Measurements from ENCODE around the gene CYP26A1. TPM values are rescaled to one million over a fixed set of nuclear protein-coding genes. Genes with fewer than 3 reads are reported as not detected.
A peak's percentile ranks its signal among the peaks of the same experiment; 100 is the strongest.

CYP26A1 gene
- total RNA-seq, 1 experiment from 2014 or later, result not detected

DNA sequence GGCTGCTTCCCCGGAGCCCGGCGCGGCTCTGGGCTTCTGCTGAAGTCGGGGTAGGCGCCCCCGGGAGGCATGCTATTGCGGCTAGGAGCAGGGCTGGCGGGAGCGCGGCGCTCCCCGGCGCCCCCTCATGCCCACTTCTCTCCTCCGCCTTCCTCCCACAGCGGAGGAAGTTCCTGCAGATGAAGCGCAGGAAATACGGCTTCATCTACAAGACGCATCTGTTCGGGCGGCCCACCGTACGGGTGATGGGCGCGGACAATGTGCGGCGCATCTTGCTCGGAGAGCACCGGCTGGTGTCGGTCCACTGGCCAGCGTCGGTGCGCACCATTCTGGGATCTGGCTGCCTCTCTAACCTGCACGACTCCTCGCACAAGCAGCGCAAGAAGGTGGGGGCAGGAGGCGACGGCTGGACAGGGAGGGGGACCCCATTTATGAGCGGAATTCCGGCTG, 479 bp downstream of the CYP26A1 start:
- in situ Hi-C loops (cut with HindIII; ENCODE audit: low pct_unique_long_range_greater_than_20kb, low sequenced_read_pairs), result no loop called here

DNA sequence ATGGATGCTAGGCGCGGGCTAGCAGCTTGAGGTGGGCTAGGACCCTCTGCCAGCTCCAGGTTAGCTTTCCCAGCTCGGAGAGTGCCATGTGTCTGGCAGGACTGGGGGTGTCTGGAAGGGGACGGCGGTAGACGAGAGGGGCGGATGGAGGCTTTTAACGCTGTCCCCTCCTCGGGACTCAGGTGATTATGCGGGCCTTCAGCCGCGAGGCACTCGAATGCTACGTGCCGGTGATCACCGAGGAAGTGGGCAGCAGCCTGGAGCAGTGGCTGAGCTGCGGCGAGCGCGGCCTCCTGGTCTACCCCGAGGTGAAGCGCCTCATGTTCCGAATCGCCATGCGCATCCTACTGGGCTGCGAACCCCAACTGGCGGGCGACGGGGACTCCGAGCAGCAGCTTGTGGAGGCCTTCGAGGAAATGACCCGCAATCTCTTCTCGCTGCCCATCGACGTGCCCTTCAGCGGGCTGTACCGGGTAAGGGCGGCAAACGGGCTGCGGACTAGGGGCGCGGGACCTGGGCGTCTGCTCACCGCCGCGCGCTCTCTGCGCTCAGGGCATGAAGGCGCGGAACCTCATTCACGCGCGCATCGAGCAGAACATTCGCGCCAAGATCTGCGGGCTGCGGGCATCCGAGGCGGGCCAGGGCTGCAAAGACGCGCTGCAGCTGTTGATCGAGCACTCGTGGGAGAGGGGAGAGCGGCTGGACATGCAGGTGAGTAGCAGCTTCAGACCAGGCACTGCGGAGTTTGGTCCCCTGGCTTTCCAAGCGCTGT, 1.1 kb downstream of the CYP26A1 start:
- in situ Hi-C loops (cut with HindIII; ENCODE audit: low pct_unique_long_range_greater_than_20kb, low sequenced_read_pairs), result no loop called here
- DNase-seq (ENCODE audit: low read depth, low spot score), result no peak

More for the DNA sequence above, 479 bp downstream of the CYP26A1 start:
- DNase-seq (ENCODE audit: low read depth, low spot score), result no peak

DNA sequence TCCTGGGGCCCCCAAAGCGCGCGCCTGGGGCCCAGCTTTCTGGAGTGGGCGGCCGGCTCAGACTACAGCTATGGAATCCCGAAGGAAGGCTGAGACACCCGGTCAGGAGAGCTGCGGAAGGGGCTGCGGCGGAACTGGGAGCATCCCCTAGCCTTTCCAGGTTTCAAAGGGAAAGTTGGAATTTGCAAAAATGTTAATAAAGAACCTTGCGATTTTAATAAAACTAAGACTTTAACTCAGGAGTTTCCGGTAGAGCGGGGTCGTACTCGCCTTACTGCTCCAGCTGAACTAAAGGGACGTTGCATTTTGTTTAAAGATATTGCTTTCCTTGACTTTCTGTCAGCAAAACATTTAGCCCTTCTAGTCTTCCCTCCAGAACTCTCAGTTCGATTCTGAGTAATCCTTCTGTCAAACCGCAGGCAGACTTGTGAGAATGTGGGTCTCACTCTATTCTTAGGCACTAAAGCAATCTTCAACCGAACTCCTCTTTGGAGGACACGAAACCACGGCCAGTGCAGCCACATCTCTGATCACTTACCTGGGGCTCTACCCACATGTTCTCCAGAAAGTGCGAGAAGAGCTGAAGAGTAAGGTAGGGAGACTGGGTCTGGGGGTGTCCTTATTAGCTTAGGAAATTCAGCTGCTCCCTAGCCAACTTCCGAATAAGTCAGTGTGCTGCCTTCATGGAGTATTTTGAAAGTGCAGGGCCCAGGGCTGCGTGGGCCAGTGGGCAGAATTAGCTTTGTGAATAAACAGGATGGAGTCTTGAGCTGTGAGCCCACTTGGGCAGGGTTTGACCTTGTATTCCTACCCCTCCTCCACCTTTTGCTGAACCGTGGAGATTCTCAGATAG, 1.9 kb downstream of the CYP26A1 start:
- DNase-seq (ENCODE audit: low read depth, low spot score), result no peak
- in situ Hi-C loops (cut with HindIII; ENCODE audit: low pct_unique_long_range_greater_than_20kb, low sequenced_read_pairs), result no loop called here

DNA sequence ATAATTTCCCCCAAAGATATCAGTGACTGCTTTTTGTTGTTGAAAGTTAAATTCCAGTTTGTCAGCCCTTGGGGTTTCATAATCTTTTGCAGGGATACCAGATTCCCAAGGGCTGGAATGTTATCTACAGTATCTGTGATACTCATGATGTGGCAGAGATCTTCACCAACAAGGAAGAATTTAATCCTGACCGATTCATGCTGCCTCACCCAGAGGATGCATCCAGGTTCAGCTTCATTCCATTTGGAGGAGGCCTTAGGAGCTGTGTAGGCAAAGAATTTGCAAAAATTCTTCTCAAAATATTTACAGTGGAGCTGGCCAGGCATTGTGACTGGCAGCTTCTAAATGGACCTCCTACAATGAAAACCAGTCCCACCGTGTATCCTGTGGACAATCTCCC, 3.2 kb downstream of the CYP26A1 start:
- in situ Hi-C loops (cut with HindIII; ENCODE audit: low pct_unique_long_range_greater_than_20kb, low sequenced_read_pairs), result no loop called here
- no peak for DNase-seq (ENCODE audit: low read depth, low spot score)

DNA sequence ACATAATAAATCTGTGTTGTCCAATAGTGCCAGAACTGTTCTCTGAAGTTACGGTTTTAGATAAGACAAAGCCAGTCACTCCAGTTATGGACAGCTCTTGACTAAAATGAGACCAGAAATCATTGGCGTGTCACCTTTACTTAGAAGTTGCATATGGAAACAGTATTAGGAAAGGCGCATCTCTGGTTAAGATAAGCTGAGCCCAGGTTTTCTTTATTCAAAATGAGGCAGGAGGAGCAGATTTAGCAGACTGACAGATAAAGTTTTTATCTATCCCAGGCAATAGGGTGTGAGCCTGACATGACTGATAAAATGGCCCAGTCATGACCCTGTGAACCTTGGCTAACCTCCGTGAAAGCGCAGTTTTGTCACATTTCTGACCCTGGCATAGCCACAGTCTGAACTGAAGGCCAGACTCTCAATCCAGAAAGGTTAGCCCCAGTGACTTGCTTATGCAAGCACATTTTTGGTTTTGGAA, 4.2 kb downstream of the CYP26A1 start:
- in situ Hi-C loops (cut with HindIII; ENCODE audit: low pct_unique_long_range_greater_than_20kb, low sequenced_read_pairs), result no loop called here
- DNase-seq (ENCODE audit: low read depth, low spot score), result no peak

DNA sequence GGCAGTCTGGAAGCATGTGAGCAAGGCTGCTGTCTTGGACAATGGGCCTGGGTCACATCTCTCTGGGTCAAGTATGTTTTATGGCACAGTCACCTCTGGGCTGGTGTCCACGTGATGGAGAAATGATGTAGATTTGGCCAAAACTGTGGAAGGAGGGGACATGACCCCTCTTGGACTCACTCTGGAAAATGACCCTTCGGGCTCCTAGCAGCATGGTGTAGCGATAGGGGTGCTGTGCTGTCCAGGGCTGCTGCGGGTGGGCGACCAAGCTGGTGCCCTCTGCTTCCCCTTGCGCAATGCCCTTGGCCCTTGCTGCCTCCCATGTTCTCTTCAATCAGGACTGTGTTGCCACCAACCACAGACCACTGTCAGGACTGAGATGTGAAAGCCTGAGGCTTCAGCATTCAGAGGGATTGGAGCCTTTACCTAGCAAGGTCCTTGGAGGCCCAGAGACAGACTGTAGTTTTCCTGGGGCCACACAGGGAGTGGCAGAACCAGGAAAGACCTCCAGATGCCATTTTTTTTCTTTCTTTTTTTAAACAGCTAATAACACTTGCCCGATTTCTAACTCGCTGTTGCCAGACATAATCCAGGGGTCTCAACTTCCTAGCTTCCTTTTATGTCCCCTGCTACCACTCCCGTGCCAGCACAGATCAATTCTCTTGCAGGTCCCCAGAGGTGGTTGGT, 6.1 kb downstream of the CYP26A1 start:
- peak; percentile 12 for DNase-seq (ENCODE audit: low read depth, low spot score)
- in situ Hi-C loops (cut with HindIII; ENCODE audit: low pct_unique_long_range_greater_than_20kb, low sequenced_read_pairs), result no loop called here

DNA sequence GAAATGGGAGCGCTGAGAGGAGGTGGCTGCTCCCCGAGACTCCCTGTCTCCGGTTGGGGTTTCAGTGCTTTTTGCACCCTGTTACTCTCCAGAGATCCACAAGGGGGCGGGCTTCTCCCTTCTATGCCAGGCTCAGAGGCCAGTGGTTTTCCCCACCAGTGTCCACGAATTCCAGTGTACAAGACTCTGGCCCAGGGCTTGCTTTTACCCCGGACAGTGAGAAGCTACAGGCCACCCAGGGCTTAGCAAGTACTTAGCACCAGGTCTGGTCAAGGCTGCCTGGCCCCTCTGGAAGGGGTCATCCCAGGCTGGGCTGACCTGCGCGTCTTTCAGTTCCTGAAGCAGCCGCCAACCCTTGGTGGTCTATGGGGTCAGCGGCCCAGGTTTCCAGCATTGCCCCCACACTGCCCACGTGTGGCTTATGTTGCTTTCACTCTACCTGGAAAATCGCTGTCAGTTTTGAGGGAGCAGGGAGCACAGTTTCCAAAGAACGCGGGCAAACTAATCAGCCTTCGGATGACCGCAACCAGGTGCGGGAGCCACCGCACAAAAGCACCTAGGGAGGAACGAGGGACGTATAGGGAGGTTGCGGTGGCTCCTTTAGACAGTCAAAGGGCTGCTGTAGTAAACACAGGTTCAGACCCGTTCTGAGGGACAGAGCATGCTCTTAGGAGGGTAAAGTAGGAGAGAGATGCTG, 6.8 kb downstream of the CYP26A1 start:
- in situ Hi-C loops (cut with HindIII; ENCODE audit: low pct_unique_long_range_greater_than_20kb, low sequenced_read_pairs), result no loop called here
- DNase-seq (ENCODE audit: low read depth, low spot score), result peak; percentile 44

DNA sequence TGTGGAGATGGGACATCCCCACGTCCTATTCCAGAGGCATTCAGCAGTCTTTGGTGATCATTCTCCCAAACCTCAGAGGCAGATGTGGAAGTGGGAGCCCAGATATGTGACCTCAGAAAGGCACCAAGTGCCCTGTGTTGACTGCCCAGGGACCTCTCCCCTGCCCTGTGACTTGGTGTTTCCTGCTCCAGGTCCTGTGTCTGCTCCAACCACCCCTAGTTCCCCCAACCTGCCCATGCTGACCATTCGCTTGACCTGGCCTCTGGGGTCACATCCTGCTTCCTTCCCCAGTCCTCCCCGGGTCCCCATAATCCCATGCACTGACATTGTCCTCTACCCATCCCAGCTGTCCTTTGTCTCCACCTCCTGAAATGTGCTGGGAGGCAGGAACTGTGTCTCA, 7.6 kb downstream of the CYP26A1 start:
- in situ Hi-C loops (cut with HindIII; ENCODE audit: low pct_unique_long_range_greater_than_20kb, low sequenced_read_pairs), result no loop called here
- DNase-seq (ENCODE audit: low read depth, low spot score), result no peak

DNA sequence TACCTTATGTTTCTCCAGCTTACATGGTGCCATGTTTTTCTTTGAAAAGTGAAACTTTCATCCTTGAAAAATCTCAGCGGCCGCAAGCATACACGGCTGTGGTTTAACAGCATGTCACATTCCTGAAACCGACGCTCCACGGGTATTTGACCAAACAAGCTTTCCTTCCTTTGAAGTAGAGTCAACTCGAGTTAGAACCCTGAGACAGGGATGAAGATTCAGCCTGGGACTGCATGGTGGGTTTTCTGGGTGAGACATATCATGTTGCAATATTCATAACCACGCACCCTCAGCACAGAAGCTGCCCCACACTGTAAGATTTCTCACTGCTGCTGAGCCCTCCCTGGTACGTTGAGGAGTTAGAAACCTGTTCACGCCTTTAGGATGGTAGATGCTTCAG, 8.1 kb downstream of the CYP26A1 start:
- in situ Hi-C loops (cut with HindIII; ENCODE audit: low pct_unique_long_range_greater_than_20kb, low sequenced_read_pairs), result no loop called here
- DNase-seq (ENCODE audit: low read depth, low spot score), result no peak

DNA sequence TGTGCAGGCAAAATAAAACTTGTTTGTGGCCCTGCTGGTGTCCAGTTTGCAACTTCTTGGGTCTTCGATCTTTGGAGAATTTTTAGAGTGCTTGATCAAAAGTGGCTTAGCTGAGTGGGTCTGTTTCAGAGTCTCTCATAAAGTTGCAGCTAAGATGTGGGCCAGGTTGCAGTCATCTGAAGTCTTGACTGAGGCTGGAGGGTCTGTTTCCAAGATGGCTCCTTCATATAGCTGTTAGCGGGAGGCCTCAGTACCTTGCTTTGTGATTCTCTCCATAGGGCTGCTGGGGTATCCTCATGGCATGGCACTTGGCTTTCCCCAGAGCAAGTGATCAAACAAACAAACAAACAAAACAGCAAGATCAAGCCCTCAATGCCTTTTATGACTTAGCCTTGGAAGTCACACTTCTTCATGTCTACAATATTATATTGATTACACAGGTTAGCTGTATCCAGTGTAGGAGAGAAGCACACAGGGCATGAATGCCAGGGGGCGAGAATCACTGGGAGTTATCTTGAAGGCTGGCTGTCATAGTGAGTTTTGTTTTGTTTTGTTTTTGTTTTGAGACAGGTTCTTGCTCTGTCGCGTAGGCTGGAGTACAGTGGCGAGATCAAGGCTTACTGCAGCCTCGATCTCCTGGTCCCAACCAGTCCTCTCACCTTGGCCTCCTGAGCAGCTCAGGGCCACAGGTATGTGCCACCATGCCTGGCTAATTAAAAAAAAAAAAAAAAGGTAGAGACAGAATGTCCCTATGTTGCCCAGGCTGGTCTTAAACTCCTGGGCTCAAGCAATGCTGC, 10.2 kb downstream of the CYP26A1 start:
- in situ Hi-C loops (cut with HindIII; ENCODE audit: low pct_unique_long_range_greater_than_20kb, low sequenced_read_pairs), result no loop called here
- DNase-seq (ENCODE audit: low read depth, low spot score), result no peak

DNA sequence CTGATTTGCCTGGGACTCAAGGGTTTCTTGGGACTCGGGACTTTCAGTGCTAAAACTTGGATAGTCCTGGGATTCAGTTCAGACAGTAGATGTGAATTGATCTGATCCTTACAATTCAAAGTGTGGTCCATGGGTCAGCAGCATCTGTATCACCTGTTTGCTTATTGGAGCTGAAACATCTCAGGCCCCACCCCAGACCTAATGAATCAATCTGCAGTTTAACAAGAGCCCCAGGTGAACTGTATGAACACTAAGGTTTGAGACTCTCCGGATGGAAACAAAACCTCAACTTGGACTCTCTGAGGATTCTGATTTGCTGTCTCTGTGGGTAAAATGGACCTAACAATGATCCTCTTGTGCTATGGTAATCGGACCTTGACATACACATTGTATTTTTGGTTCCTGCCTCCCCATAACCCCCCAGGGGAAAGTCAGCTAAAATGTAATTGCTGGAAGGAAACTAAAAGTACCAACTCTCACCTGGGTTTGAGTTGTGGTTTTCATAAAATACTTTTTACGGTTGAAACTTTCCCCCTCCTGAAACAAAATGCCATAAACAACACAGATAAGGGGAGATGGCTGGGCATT, 11.7 kb downstream of the CYP26A1 start:
- in situ Hi-C loops (cut with HindIII; ENCODE audit: low pct_unique_long_range_greater_than_20kb, low sequenced_read_pairs), result no loop called here

DNA sequence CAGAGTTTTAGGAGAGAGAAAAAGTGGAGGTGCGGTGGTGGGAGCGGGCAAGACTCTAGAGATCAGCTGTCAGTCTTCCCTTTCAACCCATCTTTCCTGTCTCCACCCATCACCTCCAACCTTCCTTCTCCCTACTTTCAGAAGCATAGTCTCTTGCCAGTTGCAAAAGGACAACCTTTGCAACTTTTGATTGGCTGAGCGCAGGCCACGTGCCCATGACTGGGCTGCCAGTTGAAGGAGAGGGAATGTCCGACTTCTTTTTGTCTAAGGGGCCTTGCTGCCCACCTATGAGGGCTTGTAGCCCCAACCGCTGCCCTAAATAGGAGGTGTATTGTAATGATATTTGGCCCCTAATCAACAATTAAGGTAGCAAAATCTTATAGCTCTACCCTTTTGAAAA, 12.6 kb downstream of the CYP26A1 start:
- in situ Hi-C loops (cut with HindIII; ENCODE audit: low pct_unique_long_range_greater_than_20kb, low sequenced_read_pairs), result no loop called here
- no peak for DNase-seq (ENCODE audit: low read depth, low spot score)

More for the DNA sequence above, 11.7 kb downstream of the CYP26A1 start:
- no peak for DNase-seq (ENCODE audit: low read depth, low spot score)

DNA sequence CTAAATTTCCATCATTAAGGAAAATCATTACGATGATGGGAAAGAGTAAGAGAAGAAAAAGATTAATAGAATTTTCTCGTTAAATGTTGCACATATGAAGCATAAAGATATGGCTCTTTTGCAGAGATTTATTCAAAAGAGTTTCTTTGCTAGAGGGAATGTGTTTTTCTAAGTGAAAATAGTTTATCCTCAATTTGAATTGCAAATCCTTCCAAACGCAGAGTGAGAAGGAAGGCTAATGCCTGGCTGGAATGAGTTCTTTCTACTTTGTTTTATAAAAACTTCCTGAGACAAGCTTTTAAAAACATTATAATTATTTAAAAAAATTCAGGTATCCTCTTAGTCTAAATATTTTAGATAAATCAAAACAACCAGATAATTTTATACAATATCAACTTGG, 14.2 kb downstream of the CYP26A1 start:
- DNase-seq (ENCODE audit: low read depth, low spot score), result no peak
- in situ Hi-C loops (cut with HindIII; ENCODE audit: low pct_unique_long_range_greater_than_20kb, low sequenced_read_pairs), result no loop called here

DNA sequence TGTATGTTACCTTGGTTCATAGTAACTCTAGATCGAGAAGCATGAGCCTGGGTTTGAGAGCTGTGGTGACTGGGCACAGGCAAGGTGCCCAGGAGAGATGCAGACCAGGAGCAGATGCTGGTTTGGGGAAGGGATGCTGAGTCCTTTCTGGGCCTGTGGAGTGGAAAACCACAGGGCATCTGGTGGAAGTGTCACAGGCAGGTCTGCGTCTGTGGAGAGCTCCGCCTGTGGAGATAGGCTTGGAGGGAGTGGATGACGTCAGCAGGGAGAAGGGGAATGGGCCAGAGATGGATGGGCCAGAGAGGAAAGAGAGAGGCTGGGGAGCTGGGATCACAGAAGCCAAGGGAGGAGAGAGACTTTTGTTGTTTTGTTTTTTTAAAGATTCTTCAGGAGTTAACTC, 14.8 kb downstream of the CYP26A1 start:
- DNase-seq (ENCODE audit: low read depth, low spot score), result no peak
- in situ Hi-C loops (cut with HindIII; ENCODE audit: low pct_unique_long_range_greater_than_20kb, low sequenced_read_pairs), result no loop called here

DNA sequence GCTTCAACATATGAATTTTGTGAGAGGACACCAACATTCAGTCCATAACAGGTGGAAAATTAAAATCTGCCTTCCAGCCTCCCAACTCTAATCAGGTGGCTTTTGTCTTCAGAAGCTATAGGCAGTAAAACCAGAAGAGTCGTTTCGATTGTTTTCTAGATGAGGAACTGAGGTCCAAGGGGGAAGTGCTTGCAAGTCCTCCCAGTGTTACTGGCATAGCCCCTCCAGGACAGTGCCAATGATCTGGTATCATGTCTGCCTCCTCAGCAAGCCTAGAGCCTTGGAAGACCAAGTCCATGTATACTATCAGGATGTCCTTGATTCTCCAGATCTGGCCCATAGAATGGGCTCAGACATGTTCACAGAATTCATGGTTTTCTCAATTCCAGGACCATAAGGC, 16.9 kb downstream of the CYP26A1 start:
- no peak for DNase-seq (ENCODE audit: low read depth, low spot score)
- in situ Hi-C loops (cut with HindIII; ENCODE audit: low pct_unique_long_range_greater_than_20kb, low sequenced_read_pairs), result no loop called here

DNA sequence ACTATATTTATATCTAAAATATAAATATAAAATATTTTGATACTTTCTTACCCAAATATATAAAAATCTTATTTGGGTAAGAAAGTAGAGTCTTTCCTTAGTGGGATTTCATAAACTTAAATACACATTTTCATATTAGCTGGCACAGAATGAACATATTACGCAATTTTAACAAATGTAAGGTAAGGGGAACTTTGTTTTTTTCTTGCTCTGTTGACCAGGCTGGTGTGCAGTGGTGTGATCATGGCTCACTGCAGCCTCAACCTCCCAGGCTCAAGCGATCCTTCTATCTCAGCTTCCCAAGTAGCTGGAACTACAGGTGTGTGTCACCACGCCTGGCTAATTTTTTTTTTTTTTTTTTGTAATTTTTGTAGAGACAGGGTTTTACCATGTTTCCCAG, 18.3 kb downstream of the CYP26A1 start:
- DNase-seq (ENCODE audit: low read depth, low spot score), result no peak
- in situ Hi-C loops (cut with HindIII; ENCODE audit: low pct_unique_long_range_greater_than_20kb, low sequenced_read_pairs), result no loop called here

DNA sequence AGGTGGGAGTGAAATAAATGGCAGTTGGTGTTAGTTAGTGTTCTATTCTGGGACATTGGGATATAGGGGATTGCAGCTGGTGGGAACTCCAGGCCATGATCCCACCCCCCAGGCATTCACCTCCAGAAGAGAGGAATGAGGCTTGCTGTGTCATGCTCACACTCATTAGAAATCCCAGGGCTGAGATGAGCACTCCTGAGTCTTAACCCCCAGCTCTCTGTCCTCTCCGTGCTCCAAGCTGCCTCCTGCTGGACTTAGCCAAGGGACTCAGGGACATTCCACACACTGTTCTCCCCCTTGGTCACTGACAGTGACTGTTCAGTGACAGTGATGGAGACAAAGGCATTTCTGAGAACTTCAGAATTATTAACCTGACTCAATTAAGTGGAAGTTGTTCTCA, 21.5 kb downstream of the CYP26A1 start:
- in situ Hi-C loops (cut with HindIII; ENCODE audit: low pct_unique_long_range_greater_than_20kb, low sequenced_read_pairs), result no loop called here
- DNase-seq (ENCODE audit: low read depth, low spot score), result no peak
